ENCODE measurements around the gene MRPS24.
A peak's percentile ranks its signal among the peaks of the same experiment; 100 is the strongest.
"Not testable (repeated sequence)": the region's sequence is repeated elsewhere in the genome, so short reads cannot be mapped to it uniquely, and the experiment has no call there.

Gene MRPS24

GRCh38 chr7:43830917-43831316 lies 38.4 kb downstream of the MRPS24 start:
- peak; percentile 12 for DNase-seq

GRCh38 chr7:43825391-43825808 lies 43.9 kb downstream of the MRPS24 start:
- DNase-seq = no peak

GRCh38 chr7:43824963-43825362 lies 44.4 kb downstream of the MRPS24 start:
- no peak for DNase-seq

- not testable (repeated sequence) for DNase-seq
Observed at GRCh38 chr7:43824513-43824912, 44.8 kb downstream of the MRPS24 start.

- no peak for DNase-seq
Observed at GRCh38 chr7:43823941-43824340, 45.4 kb downstream of the MRPS24 start.

- not testable (repeated sequence) for DNase-seq
Observed at GRCh38 chr7:43823425-43823824, 45.9 kb downstream of the MRPS24 start.

Data from MV-4-11 (cell line).